Stimulated activated CD8-positive, alpha-beta memory T cell treated with anti-CD3 and anti-CD28 coated beads, Interleukin-2, amount 100 ng/mL, for 1 hour (primary cell): ENCODE measurements around the gene OR10A5.
"Not testable (repeated sequence)": the region's sequence is repeated elsewhere in the genome, so short reads cannot be mapped to it uniquely, and the experiment has no call there.

Experiments used
- DNase-seq, 2 donors: peaks; one replicate each; pipeline ENCODE4 v3.0.0-alpha.2; 2020; ENCODE audit warnings: low read depth in 2 of 2

OR10A5 gene

DNA sequence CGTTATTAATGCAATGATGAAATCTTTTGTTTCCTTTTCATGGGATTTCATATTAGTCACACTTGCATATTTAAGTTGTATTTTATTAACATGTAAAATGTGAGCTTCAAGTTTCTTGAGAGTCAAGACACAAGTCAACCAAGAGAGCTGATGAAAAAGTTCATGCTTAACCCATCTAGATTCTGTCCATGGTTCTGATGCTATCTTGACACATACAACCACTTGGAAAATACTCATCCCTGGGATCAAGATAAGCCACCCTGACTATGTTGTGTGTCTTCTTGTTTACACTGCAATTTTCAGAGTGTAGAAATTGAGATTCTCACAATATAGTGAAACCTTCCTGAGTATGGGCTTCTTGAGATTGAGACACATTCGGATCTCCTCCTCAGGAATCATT is 30.3 kb downstream of the OR10A5 start:
- DNase-seq, result no peak

DNA sequence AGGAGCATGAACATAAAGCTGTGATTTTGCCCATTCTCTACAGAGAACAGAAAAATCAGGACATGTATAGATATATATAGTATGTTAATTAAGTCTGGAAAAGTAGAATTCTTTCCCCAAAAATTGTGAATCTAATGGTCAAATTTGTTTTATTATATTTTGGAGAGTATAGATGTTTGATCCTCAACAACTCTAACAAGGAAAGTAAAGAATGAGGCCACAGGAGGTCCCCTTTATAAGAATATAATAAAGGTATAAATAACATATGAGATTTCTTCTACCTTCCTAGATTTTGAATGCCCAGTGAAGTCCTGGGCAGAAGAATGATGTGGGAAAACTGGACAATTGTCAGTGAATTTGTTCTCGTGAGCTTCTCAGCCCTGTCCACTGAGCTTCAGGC is 30.8 kb downstream of the OR10A5 start, which contains the start of gene OR10A4:
Gene OR10A4 (plus strand): TSS at position 301 of the 400 bp plus-strand sequence. CDS start 23 bp downstream, at position 324.
- DNase-seq, result no peak

DNA sequence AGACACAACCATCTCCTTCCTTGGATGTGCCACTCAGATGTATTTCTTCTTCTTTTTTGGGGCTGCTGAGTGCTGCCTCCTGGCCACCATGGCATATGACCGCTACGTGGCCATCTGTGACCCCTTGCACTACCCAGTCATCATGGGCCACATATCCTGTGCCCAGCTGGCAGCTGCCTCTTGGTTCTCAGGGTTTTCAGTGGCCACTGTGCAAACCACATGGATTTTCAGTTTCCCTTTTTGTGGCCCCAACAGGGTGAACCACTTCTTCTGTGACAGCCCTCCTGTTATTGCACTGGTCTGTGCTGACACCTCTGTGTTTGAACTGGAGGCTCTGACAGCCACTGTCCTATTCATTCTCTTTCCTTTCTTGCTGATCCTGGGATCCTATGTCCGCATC is 31.4 kb downstream of the OR10A5 start:
- no peak for DNase-seq

DNA sequence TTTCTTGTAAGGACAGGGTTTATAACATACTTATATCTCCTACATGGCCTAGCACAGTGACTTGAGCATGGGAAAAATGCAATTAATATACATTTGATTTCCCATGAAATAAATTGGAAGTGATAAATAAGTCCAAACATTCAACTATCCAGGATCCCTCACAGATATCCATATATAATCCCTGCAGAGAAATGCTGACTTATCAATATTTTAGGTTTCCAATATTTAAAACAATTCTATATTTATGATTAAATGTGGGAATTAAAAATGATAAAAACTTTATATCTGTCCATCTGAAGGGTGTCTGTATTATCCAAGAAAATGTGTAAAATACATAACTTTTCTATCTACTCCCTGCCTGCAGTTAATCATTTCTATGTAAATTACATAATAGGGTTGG is 37.3 kb downstream of the OR10A5 start:
- DNase-seq, result no peak

DNA sequence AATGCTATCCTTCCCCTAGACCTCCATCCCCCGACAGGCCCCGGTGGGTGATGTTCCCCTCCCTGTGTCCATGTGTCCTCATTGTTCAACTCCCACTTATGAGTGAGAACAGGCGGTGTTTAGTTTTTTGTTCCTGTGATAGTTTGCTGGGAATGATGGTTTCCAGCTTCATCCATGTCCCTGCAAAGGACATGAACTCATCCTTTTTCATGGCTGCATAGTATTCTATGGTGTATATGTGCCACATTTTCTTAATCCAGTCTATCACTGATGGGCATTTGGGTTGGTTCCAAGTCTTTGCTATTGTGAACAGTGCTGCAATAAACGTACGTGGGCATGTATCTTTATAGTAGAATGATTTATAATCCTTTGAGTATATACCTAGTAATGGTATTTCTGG is 42.2 kb downstream of the OR10A5 start:
- DNase-seq, result not testable (repeated sequence)

DNA sequence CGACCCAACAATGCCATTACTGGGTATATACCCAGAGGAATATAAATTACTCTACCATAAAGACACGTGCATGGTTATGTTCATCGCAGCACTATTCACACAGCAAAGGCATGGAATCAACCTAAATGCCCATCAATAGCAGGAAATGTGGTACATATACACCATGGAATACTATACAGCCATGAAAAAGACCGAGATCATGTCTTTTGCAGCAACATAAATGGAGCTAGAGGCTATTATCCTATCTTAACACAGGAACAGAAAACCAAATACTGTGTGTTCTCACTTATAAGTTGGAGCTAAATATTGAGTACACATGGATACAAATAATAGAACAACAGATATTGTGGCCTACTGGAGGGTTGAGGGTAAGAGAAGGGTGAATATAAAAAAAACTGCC is 43.3 kb downstream of the OR10A5 start:
- no peak for DNase-seq

DNA sequence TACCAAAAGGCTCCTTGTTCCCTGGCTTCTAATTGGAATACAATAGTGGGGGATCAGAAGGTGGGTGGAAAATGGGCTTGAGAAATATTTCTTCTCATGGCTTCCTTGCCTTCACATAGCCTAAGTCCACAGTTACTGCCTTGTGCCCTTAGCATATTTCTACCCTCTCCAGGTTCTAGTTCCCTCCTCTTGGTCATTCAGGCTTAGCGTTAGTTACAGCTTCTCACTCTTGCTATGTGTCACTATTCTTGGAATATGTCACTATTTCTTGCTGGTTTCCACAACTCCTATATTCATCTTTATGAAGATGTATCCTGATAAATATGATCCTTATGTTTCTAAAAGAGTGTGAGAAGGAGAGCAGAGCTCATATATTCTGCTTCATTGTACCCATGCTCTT is 44.4 kb downstream of the OR10A5 start:
- DNase-seq, result no peak

DNA sequence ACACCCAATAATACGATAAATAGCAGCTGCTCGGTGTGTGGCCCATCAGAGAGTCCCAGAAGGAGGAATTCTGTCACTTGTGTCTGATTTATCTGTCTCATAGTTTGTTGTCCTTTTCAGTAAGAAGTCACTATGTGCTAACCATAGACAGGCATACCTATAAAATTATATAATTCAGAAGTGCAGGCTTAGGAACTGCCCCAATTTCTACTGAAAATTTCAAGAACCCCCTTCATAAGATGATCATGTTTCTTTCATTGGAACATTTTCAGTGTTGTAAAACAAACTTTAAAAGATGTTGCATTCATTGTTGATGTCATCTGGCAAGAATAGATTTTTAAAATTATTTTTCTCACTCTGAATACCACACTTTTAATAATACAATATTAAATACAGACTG is 46.9 kb downstream of the OR10A5 start, which contains the start of gene OR2D2:
Gene OR2D2 (minus strand): TSS at position 101 of the 400 bp plus-strand sequence. CDS start 0 bp downstream, at position 101.
- DNase-seq, result no peak

DNA sequence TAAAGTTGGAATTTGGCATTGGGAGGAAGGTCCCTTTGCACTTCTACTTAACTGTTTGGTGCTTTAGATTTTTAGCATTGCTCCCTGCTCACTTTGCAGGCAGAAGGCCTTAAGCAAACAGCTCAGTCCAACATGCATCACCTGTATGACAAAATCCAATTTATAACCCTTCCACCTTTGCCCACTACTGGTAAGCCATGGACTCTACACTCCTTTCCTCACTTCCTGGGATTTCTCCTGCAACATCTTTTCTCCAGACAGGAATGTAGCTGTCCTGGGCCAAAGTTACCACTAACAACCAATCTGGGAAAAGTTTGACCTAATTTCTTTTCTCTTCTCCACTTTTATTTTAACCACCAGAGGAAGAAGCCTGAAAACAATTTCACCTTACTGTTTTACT is 48.6 kb downstream of the OR10A5 start:
- no peak for DNase-seq

DNA sequence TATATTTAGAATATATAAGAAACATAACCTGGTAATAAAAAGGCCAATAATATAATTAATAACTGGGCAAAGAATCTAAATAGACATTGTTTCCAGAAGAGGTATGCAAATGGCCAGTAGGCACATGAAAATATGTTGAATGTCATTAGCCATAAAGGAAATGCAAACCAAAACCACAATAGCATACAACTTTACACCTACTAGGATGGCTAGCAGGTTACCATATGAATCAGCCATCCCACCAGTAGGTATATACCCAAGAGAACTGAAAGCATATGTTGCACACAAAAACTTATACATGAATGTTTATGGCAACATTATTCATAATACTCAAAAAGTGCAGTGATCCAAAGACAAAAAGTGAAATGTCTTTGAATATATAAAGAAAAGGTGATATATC is 49.5 kb downstream of the OR10A5 start:
- no peak for DNase-seq
